Common myeloid progenitor, CD34-positive (primary cell): Measurements from ENCODE around the gene SSR3. TPM values are rescaled to one million over a fixed set of nuclear protein-coding genes. Genes with fewer than 3 reads are reported as not detected.

Experiments used
- CTCF ChIA-PET: fragments of 350-600 bp; sonication (Branson Sonifier 250); formaldehyde crosslinking; loops from one replicate; lab custom pipeline; 2021; ENCODE audit warnings: antibody characterized with exemption; lab: Charles Lee
- POLR2A ChIA-PET: fragments of 350-600 bp; sonication (Branson Sonifier 250); formaldehyde crosslinking; loops from one replicate; lab custom pipeline; 2021; ENCODE audit warnings: antibody characterized with exemption; lab: Charles Lee
- DNase-seq, 3 donors: peaks; one replicate each; pipeline versions ENCODE4 v3.0.0 to v3.0.0-alpha.2; 2013
- H3K27ac ChIP-seq, 2 experiments: 1 replicate in 1 of 2; 2 replicates in 1 of 2; pipeline ENCODE4 v1.7.0; 2013; ENCODE audit warnings: inconsistent platforms in 2 of 2, low read length in 2 of 2, mild to moderate bottlenecking in 2 of 2, low read depth in 1 of 2, moderate library complexity in 1 of 2; ENCODE audit not compliant: severe bottlenecking in 2 of 2, insufficient read depth in 1 of 2, poor library complexity in 1 of 2
- H3K27me3 ChIP-seq, 5 experiments: replicated peaks in 2 of 5; 1 replicate in 3 of 5; 2 replicates in 2 of 5; pipeline versions ENCODE4 v1.6.1 to v1.7.0; 2013; ENCODE audit warnings: low read length in 4 of 5, mild to moderate bottlenecking in 2 of 5, moderate library complexity in 2 of 5, inconsistent platforms in 1 of 5; ENCODE audit not compliant: insufficient read depth in 5 of 5, control insufficient read depth in 4 of 5
- H3K36me3 ChIP-seq, 4 experiments: 1 replicate in 2 of 4; 2 replicates in 2 of 4; pipeline versions ENCODE4 v1.6.1 to v1.7.0; 2013; ENCODE audit warnings: low read length in 3 of 4, control low read depth in 1 of 4, mild to moderate bottlenecking in 1 of 4; ENCODE audit not compliant: control insufficient read depth in 4 of 4, insufficient read depth in 4 of 4
- H3K4me1 ChIP-seq, 4 experiments: 1 replicate in 3 of 4; 2 replicates in 1 of 4; pipeline versions ENCODE4 v1.6.1 to v1.7.1; 2013; ENCODE audit warnings: low read length in 3 of 4, mild to moderate bottlenecking in 3 of 4, control low read depth in 1 of 4, inconsistent platforms in 1 of 4, moderate library complexity in 1 of 4; ENCODE audit not compliant: control insufficient read depth in 4 of 4, insufficient read depth in 4 of 4; ENCODE audit errors: control extremely low read depth in 1 of 4
- H3K4me3 ChIP-seq, 7 experiments: 1 replicate in 4 of 7; 2 replicates in 3 of 7; pipeline versions ENCODE4 v1.5.1 to v1.7.0; 2013; ENCODE audit warnings: mild to moderate bottlenecking in 7 of 7, low read length in 6 of 7, moderate library complexity in 6 of 7, inconsistent platforms in 2 of 7, low read depth in 2 of 7, control low read depth in 1 of 7; ENCODE audit not compliant: insufficient read depth in 4 of 7, control insufficient read depth in 1 of 7; ENCODE audit errors: extremely low read depth in 1 of 7
- H3K9me3 ChIP-seq, 5 experiments: 1 replicate in 4 of 5; 2 replicates in 1 of 5; pipeline versions ENCODE4 v1.6.1 to v1.7.1; 2013; ENCODE audit warnings: low read length in 4 of 5, mild to moderate bottlenecking in 2 of 5, inconsistent platforms in 1 of 5, low read depth in 1 of 5, moderate library complexity in 1 of 5; ENCODE audit not compliant: control insufficient read depth in 4 of 5, insufficient read depth in 2 of 5; ENCODE audit errors: control extremely low read depth in 1 of 5
- WGBS: methylation state at CpG from one replicate; pipeline ENCODE4 v1.1.5; 2013; ENCODE audit not compliant: insufficient coverage; 5-methylcytosine and 5-hydroxymethylcytosine counted together
- polyA plus RNA-seq: library from polyadenylated mRNA; unstranded; fragments of 120-200 nt; gene quantifications from one replicate; pipeline ENCODE4 v1.2.1, GENCODE V29; 2013

The SSR3 gene
- polyA plus RNA-seq = 80.7 TPM

DNA sequence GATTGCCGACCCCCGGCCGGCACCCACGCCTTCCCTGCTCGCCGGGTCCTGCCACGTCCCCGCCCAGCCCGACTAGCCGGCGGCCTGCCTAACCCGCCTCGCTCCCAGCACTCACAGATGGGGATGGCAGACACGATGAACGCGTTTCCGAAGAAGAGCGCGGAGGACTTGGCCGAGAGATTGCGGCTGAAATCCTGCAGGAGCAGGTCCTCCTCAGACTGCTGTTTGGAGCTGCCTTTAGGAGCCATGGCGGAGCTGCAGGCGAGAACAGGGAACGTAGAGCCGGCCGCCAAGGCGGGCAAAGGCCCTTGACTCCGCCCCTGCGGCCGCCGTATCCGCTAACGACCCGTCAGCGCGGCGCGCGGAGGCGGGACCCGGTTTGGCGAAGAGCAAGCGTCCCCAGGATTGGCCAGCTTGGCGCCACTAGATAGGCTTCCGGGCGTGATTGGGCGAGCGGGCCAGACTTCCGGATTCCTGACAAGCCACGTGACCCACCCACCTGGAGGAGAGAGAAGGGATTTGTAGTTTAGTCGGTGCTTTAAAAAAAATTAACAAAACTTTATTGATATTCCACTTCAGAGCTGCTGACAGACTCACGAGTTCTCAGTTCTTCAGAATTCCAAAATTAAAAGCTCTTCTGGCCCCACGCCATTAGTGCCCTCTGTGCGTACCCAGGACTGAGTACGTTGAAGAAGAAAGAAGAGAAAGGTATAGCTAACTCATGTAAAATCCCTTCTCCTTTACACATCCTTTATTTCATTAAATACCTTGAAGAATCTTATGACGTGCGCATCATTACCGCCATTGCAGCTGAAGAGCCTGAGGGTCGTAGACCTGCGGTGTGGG is at the start of gene SSR3:
Gene SSR3, minus strand, starts transcription at position 276 of the 846 bp plus-strand sequence. Its CDS starts 28 bp downstream, at position 248.
- WGBS = under 1% methylated on average over 47 of the region's 60 CpGs
- ChIA-PET POLR2A (interaction anchor here (0.6 to 1.4 kb wide), 4 partner anchors 71 to 605 kb away, joined by 3 to 4 read pairs (median 3); partner anchors contain the start of genes CCNL1 and TIPARP), CTCF (interaction anchor here (0.7 to 2.2 kb wide), 14 partner anchors 9 to 582 kb away, joined by 3 to 19 read pairs (median 4); no protein-coding TSS in a partner anchor)
- no peaks in the 10 kb centered on the region for H3K27me3 ChIP-seq
- H3K4me1 ChIP-seq = peaks cover 12 to 26% (median 18%) of the 10 kb centered on the region in 4 experiments
- H3K9me3 ChIP-seq = no peaks in the 10 kb centered on the region
- peak; percentile 100 for DNase-seq
- peak within 1 kb of the TSS; percentile 77 to 98 (median 90) for H3K4me3 ChIP-seq
- H3K27ac ChIP-seq = peak within 1 kb of the TSS; percentile 77 to 90
- peaks cover 0 to 27% (median 10%) of the 10 kb centered on the region in 4 experiments for H3K36me3 ChIP-seq

DNA sequence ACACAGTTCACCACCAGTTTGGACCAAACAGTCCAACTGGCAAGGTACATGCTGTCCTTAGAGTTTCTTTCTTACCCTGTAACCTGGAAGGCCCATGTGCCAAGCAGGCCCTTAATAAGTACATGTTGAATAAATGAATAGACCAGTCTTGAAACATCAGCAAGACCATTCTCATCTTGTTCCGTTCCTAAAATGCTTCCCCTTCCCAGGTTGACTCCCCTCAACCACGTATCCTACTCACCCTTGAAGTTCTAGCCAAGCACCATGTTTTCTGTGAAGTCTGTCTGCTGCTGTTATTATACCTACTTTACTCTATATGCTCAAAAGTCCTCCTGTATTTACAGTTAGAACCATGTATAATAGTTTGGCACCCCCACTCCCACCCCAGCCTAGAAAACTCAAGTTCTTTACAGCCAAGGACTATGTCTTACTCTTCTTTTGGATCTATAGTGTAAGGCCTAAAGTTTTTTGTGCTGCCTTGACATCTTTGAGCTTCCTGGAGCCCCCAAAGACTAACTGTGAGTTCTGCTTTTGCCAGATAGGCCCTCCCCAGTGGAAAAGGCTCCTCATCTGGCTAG is 49.2 kb upstream of the SSR3 start:
- DNase-seq = no peak
- H3K9me3 ChIP-seq = no peaks in the 10 kb centered on the region
- CTCF ChIA-PET = no interaction called here
- POLR2A ChIA-PET = no interaction called here
- no peaks in the 10 kb centered on the region for H3K36me3 ChIP-seq
- 100% methylated on average over 2 of the region's 2 CpGs for WGBS
- H3K4me1 ChIP-seq = peaks cover 0 to 27% (median 7%) of the 10 kb centered on the region in 4 experiments
- H3K27ac ChIP-seq = no peak overlapping the region
- no peak overlapping the region for H3K4me3 ChIP-seq
- peaks cover 0 to 2% (median 0%) of the 10 kb centered on the region in 5 experiments for H3K27me3 ChIP-seq

DNA sequence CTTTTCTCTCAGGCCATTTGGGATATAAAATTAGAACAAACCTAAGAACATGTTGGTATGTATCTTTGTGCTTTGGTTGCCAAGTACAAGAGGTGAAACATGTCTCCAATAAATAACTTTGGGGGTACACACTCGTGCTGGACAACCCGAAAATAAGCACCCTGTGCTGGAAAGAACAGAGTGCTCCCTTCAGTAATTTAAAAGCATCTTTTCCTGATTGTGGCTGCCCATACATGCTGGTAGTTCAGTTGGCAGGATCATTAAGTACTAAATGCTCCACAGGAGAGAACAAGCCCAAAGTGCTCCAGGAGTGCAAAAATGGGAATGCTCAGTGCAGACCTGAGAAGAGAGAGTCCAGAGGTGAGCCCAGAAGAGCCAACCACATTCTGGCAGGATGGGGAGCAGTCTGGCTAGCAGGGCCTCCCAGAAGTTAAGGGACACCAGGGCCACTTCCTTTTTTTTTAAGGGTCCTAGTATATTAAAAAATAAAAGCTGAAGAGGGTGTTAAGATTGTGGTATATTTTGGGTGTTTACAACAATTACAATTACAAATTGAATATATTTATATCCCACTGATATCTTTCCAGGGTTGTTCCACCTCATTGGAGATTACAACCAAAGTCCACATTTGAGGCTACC is 48.6 kb upstream of the SSR3 start:
- H3K4me1 ChIP-seq = peaks cover 0 to 25% (median 7%) of the 10 kb centered on the region in 4 experiments
- POLR2A ChIA-PET = no interaction called here
- H3K36me3 ChIP-seq = no peaks in the 10 kb centered on the region
- H3K27ac ChIP-seq = no peak overlapping the region
- CTCF ChIA-PET = no interaction called here
- no peak overlapping the region for H3K4me3 ChIP-seq
- WGBS = 100% methylated on average over 2 of the region's 2 CpGs
- no peak for DNase-seq
- peaks cover 0 to 2% (median 0%) of the 10 kb centered on the region in 5 experiments for H3K27me3 ChIP-seq
- H3K9me3 ChIP-seq = no peaks in the 10 kb centered on the region

DNA sequence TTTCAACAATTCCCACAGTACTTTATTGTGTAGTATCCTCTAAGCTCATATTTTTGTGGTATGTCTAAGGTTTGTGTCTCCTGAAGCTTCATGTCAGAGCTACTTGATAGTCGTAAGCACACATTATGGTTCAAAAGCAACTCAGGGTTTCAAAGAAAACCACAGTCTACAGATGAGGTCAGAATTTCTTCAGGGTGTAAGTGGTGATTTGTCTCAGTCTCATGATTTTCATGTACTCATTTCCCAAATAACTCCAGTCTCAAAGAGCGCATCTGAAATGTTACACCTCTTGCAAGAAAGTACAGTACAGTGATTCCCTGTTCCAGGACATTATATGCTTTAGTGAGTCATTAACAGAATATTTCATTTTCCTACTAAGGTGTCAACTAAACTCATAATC is 47.5 kb upstream of the SSR3 start:
- no peak overlapping the region for H3K27ac ChIP-seq
- WGBS = 100% methylated on average over 1 of the region's 2 CpGs
- no peak for DNase-seq
- no peak overlapping the region for H3K4me3 ChIP-seq
- ChIA-PET CTCF (no interaction called here), POLR2A (no interaction called here)
- H3K9me3 ChIP-seq = no peaks in the 10 kb centered on the region
- H3K27me3 ChIP-seq = peaks cover 0 to 2% (median 0%) of the 10 kb centered on the region in 5 experiments
- peaks cover 0 to 20% (median 7%) of the 10 kb centered on the region in 4 experiments for H3K4me1 ChIP-seq
- no peaks in the 10 kb centered on the region for H3K36me3 ChIP-seq

DNA sequence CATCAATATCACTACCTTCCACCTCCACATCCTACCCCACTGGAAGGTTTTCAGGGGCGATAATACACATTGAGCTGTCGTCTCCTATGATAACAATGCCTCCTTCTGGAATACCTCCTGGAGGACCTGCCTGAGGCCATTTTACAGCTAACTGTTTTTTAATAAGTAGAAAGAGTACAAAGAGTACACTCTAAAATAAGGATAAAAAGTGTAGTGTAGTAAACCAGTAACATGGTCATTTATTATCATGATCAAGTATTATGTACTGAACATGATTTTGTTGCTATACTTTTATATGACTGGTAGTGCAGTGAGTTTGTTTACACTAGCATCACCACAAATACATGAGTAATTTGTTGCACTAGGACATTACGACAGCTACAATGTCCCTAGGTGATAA is 46.6 kb upstream of the SSR3 start:
- Histone ChIP-seq H3K36me3 (no peaks in the 10 kb centered on the region), H3K27ac (no peak overlapping the region), H3K27me3 (peaks cover 0 to 2% (median 0%) of the 10 kb centered on the region in 5 experiments), H3K9me3 (no peaks in the 10 kb centered on the region), H3K4me3 (no peak overlapping the region), H3K4me1 (peaks cover 0 to 20% (median 7%) of the 10 kb centered on the region in 4 experiments)
- WGBS = 100% methylated on average over 1 of the region's 3 CpGs
- ChIA-PET POLR2A (interaction anchor here (0.7 kb wide), 1 partner anchor 376 kb away, joined by 4 read pairs; no protein-coding TSS in a partner anchor), CTCF (no interaction called here)
- DNase-seq = no peak

DNA sequence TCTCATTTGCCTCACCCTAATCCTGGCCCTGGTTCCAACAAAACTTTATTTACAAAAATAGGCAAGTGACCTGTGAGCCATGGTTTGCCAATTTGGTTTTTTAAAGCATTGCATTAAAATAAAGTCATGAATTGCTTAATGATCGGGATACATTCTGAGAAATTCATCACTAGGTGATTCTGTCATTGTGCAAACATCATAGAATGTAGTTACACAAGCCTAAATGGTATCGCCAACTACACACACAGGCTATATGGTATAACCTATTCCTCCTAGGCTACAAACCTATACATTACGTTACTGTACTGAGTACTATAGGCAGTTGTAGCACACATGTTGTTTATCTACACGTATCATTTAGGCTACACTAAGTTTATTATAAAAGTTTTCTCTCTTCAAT is 45.9 kb upstream of the SSR3 start:
- ChIA-PET POLR2A (no interaction called here), CTCF (interaction anchor here (1.2 kb wide), 1 partner anchor 24 kb away, joined by 3 read pairs; no protein-coding TSS in a partner anchor)
- Histone ChIP-seq H3K36me3 (no peaks in the 10 kb centered on the region), H3K27me3 (peaks cover 0 to under 1% (median 0%) of the 10 kb centered on the region in 5 experiments), H3K9me3 (no peaks in the 10 kb centered on the region), H3K4me1 (peaks cover 0 to 15% (median 2%) of the 10 kb centered on the region in 4 experiments), H3K27ac (no peak overlapping the region), H3K4me3 (no peak overlapping the region)
- DNase-seq = no peak
- WGBS = no CpG with 5 or more reads among the region's 4 CpGs
